Endothelial cell (in vitro differentiated cells): ENCODE measurements around the gene RPGRIP1. TPM values are rescaled to one million over a fixed set of nuclear protein-coding genes. Genes with fewer than 3 reads are reported as not detected.
A peak's percentile ranks its signal among the peaks of the same experiment; 100 is the strongest.
"Not testable (repeated sequence)": the region's sequence is repeated elsewhere in the genome, so short reads cannot be mapped to it uniquely, and the experiment has no call there.

Experiments
- DNase-seq: peaks from one replicate; pipeline ENCODE4 v3.0.0; 2021; ENCODE audit warnings: low spot score
- H3K27ac Mint-ChIP-seq: one replicate; pipeline ENCODE4 v1.8.0; 2021; ENCODE audit warnings: mixed read lengths, inconsistent platforms; ENCODE audit not compliant: unreplicated experiment
- H3K27me3 Mint-ChIP-seq: one replicate; pipeline ENCODE4 v1.8.0; 2021; ENCODE audit warnings: mild to moderate bottlenecking, moderate library complexity, mixed read lengths, inconsistent platforms; ENCODE audit not compliant: unreplicated experiment
- H3K36me3 Mint-ChIP-seq: one replicate; pipeline ENCODE4 v1.8.0; 2021; ENCODE audit warnings: mild to moderate bottlenecking, low read depth, mixed read lengths, inconsistent platforms; ENCODE audit not compliant: unreplicated experiment
- H3K4me1 Mint-ChIP-seq: one replicate; pipeline ENCODE4 v1.8.0; 2021; ENCODE audit warnings: mild to moderate bottlenecking, mixed read lengths, inconsistent platforms; ENCODE audit not compliant: unreplicated experiment
- H3K4me3 Mint-ChIP-seq: one replicate; pipeline ENCODE4 v1.8.0; 2021; ENCODE audit warnings: mild to moderate bottlenecking, mixed read lengths, inconsistent platforms; ENCODE audit not compliant: unreplicated experiment
- H3K9me3 Mint-ChIP-seq: one replicate; pipeline ENCODE4 v1.8.0; 2021; ENCODE audit warnings: mixed read lengths, inconsistent platforms; ENCODE audit not compliant: unreplicated experiment
- total RNA-seq: library from RNA; stranded (reverse); fragmentation: NEBNext Ultra II Directional; extraction: Animal tissue kit (Norgen Biotek cat#: 25700); gene quantifications from one replicate; pipeline ENCODE4 v1.2.1, GENCODE V29; 2021; ENCODE audit not compliant: unreplicated experiment
- TF ChIP-seq, protein P1 (sequence below): fragments of 200-600 bp; sonication (generic); IDR thresholded peaks from one replicate; pipeline ENCODE4 v1.5.0; 2021; ENCODE audit warnings: antibody characterized with exemption; ENCODE audit not compliant: unreplicated experiment

The RPGRIP1 gene
- total RNA-seq, 1 donor from 2014 or later, result 1.5 TPM

DNA sequence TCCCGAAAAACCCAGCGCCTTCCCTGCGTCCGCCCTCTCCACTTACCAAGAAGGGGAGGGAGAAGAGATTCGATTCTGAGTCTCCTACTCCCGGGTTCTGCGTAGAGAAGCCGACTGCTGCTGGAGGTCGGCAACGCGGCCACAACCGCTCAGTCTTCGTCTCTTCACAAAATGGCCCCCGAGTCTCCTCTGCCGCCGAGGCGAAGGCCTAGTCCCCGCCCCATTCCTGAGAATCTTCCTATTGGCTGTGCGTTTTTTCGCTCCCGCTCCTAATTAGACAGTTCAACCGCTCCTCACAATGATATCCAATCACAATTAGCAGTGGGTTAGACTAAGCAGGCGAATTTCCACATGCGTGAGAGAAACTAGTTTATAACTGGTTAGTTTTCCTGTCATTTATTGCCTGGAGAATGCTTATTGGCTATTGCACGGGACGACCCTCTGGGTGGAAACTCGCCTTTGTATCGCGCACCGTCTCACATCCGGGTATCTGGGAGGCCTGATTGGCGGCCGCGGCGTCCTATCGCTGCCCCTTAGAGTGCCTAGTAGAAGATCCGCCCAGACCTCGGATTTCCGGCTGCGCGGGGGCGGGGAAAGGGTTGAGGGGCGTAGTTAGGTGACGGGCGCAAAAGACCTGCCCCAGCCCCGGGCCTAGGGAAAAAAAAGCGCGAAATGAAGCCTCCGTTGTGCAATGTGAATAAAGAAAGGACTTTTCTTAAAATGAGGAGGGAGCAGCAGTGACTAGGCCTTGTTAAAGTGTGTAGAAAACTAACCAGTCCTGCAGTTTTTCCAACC, 10.4 kb upstream of the RPGRIP1 start, which contains the start of gene HNRNPC:
HNRNPC (minus strand) TSS at position 191 of the 795 bp plus-strand sequence. CDS start 35,249 bp downstream, outside the sequence.
- Mint-ChIP-seq H3K4me1 (peaks cover 30% of the 10 kb centered on the region), H3K27ac (peak within 1 kb of the TSS; percentile 100), H3K9me3 (no peaks in the 10 kb centered on the region), H3K4me3 (peak within 1 kb of the TSS; percentile 100), H3K36me3 (peaks cover 21% of the 10 kb centered on the region), H3K27me3 (peaks cover 24% of the 10 kb centered on the region)
- DNase-seq, result peak; percentile 100
- TF ChIP-seq, protein P1, sequence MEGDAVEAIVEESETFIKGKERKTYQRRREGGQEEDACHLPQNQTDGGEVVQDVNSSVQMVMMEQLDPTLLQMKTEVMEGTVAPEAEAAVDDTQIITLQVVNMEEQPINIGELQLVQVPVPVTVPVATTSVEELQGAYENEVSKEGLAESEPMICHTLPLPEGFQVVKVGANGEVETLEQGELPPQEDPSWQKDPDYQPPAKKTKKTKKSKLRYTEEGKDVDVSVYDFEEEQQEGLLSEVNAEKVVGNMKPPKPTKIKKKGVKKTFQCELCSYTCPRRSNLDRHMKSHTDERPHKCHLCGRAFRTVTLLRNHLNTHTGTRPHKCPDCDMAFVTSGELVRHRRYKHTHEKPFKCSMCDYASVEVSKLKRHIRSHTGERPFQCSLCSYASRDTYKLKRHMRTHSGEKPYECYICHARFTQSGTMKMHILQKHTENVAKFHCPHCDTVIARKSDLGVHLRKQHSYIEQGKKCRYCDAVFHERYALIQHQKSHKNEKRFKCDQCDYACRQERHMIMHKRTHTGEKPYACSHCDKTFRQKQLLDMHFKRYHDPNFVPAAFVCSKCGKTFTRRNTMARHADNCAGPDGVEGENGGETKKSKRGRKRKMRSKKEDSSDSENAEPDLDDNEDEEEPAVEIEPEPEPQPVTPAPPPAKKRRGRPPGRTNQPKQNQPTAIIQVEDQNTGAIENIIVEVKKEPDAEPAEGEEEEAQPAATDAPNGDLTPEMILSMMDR, result no peak

DNA sequence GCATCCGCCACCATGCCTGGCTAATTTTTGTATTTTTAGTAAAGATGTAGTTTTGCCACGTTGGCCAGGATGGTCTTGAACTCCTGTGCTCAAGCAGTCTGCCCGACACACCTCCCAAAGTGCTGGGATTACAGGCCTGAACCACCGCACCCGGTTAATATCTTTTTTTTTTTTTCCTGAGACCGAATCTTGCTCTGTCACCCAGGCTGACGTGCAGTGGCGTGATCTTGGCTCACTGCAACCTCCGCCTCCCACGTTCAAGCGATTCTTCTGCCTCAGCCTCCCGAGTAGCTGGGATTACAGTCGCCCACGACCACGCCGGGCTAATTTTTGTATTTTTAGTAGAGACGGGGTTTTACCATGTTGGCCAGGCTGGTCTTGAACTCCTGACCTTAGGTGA, 7.2 kb upstream of the RPGRIP1 start:
- Mint-ChIP-seq H3K4me1 (peaks cover 13% of the 10 kb centered on the region), H3K27me3 (peaks cover 21% of the 10 kb centered on the region)
- H3K9me3 Mint-ChIP-seq, result not testable (repeated sequence)

DNA sequence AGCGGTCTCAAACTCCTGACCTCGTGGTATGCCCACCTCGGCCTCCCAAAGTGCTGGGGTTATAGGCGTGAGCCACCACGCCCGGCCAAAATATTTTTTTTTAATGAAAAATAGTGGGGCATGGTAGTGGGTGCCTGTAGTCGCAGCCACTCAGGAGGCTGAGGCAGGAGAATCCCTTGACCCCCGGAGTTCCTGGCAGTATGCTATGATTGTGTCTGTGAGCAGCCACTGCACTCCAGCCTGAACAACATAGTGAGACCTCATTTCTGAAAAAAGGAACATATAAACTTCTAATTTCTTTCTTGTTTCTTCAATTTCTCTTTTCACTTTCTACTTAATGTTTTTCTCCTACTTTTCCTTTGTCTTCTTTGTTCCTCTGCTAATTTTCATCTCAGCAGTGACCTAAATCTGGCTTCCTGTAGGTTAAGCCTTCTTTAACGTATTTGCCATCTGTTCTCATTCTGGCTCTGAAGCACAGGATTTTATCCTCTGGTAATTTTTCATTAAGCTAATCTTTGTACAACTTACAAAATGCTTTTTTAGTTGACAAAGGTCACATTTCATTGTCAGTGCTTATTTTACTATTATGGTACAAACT, 4.5 kb upstream of the RPGRIP1 start:
- TF ChIP-seq, protein P1, result no peak
- Mint-ChIP-seq H3K27ac (no peak overlapping the region), H3K27me3 (peaks cover 7% of the 10 kb centered on the region), H3K4me1 (no peaks in the 10 kb centered on the region), H3K9me3 (no peaks in the 10 kb centered on the region), H3K36me3 (no peaks in the 10 kb centered on the region), H3K4me3 (no peak overlapping the region)
- no peak for DNase-seq

More for the DNA sequence above, 7.2 kb upstream of the RPGRIP1 start:
- H3K27ac Mint-ChIP-seq, DNase-seq, H3K4me3 Mint-ChIP-seq, H3K36me3 Mint-ChIP-seq: not testable (repeated sequence)

DNA sequence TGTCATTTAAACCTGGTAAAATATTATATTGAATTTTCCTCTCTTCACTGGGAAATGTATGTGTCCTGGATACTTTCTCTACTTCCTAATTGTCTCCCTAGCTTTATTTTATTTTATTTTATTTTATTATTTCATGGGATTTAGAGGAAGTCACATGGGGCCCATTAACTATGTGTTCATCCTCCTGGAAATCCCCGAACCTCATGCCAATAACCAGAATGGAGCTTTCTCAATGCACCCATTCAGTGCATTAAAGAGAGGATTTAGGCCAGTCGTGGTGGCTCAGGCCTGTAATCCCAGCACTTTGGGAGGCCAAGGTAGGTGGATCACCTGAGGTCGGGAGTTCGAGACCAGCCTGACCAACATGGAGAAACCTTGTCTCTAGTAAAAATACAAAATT, 1.3 kb upstream of the RPGRIP1 start:
- TF ChIP-seq, protein P1, result no peak
- Mint-ChIP-seq H3K27ac (no peak overlapping the region), H3K4me1 (no peaks in the 10 kb centered on the region), H3K36me3 (no peaks in the 10 kb centered on the region), H3K9me3 (no peaks in the 10 kb centered on the region), H3K27me3 (peaks cover 2% of the 10 kb centered on the region), H3K4me3 (no peak overlapping the region)
- no peak for DNase-seq

DNA sequence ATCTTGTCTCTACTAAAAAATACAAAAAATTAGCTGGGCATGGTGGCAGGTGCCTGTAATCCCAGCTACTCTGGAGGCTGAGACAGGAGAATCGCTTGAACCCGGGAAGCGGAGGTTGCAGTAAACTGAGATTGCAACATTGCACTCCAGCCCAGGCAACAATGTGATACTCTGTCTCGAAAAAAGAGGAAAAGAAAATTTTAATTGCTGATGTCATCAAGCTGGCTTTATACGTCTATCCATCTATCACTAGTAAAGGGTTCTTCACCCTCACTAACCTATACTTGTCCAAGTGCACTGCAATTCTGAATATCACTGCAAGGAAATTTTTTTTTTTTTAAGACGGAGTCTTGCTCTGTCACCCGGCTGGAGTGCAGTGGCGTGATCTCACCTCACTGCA, 2.0 kb downstream of the RPGRIP1 start:
- H3K27ac Mint-ChIP-seq, H3K27me3 Mint-ChIP-seq, H3K36me3 Mint-ChIP-seq, H3K9me3 Mint-ChIP-seq, H3K4me3 Mint-ChIP-seq, DNase-seq, H3K4me1 Mint-ChIP-seq: not testable (repeated sequence)

DNA sequence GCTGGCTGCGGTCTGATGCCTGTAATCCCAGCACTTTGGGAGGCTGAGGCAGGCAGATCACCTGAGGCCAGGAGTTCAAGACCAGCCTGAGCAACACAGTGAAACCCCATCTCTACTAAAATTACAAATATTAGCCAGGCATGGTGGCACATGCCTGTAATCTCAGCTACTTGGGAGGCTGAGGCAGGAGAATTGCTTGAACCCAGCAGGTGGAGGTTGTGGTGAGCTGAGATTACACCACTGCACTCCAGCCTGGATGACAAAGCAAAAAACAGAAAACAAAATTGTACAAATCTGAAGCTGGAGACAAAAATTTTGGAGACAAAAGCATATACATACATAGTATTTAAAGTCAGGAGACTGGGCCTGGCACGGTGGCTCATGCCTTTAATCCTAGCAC, 6.6 kb downstream of the RPGRIP1 start:
- H3K27me3 Mint-ChIP-seq, H3K9me3 Mint-ChIP-seq, H3K36me3 Mint-ChIP-seq, H3K27ac Mint-ChIP-seq, H3K4me3 Mint-ChIP-seq, H3K4me1 Mint-ChIP-seq, DNase-seq: not testable (repeated sequence)
